Measurements from ENCODE around the gene BORCS8. TPM values are rescaled to one million over a fixed set of nuclear protein-coding genes. Genes with fewer than 3 reads are reported as not detected.

BORCS8 gene
- total and polyA plus RNA-seq, 2 of the 13 experiments (the other 11 are each of a cell fraction or from before 2014, with no cell fraction given), result 9.6 to 13.3 TPM

DNA sequence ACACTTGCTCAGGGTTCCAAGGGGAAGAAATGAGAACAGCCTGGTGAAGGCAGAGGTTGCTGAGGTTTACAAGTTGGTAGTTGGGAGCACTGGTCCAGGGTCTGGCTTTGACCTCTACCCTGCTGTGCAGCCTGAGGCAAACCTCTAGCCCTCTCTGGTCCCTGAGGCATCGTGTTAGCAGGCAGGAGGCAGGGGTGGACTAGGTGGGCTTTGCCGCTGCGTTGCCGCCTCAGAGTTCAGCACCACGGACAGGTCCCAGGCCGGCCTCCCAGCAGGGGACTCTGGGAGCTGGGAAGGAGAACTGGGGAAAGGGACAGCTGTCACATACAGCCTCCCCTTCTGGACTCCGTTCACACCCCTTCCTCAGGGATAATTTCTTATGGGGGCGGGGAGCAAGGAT lies 22.9 kb upstream of the BORCS8 start (continued):
- TF ChIP-seq, protein P1, sequence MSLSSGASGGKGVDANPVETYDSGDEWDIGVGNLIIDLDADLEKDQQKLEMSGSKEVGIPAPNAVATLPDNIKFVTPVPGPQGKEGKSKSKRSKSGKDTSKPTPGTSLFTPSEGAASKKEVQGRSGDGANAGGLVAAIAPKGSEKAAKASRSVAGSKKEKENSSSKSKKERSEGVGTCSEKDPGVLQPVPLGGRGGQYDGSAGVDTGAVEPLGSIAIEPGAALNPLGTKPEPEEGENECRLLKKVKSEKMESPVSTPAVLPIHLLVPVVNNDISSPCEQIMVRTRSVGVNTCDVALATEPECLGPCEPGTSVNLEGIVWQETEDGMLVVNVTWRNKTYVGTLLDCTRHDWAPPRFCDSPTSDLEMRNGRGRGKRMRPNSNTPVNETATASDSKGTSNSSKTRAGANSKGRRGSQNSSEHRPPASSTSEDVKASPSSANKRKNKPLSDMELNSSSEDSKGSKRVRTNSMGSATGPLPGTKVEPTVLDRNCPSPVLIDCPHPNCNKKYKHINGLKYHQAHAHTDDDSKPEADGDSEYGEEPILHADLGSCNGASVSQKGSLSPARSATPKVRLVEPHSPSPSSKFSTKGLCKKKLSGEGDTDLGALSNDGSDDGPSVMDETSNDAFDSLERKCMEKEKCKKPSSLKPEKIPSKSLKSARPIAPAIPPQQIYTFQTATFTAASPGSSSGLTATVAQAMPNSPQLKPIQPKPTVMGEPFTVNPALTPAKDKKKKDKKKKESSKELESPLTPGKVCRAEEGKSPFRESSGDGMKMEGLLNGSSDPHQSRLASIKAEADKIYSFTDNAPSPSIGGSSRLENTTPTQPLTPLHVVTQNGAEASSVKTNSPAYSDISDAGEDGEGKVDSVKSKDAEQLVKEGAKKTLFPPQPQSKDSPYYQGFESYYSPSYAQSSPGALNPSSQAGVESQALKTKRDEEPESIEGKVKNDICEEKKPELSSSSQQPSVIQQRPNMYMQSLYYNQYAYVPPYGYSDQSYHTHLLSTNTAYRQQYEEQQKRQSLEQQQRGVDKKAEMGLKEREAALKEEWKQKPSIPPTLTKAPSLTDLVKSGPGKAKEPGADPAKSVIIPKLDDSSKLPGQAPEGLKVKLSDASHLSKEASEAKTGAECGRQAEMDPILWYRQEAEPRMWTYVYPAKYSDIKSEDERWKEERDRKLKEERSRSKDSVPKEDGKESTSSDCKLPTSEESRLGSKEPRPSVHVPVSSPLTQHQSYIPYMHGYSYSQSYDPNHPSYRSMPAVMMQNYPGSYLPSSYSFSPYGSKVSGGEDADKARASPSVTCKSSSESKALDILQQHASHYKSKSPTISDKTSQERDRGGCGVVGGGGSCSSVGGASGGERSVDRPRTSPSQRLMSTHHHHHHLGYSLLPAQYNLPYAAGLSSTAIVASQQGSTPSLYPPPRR (CRISPR knock-in tag; IDR thresholded peaks at IDR 0.05; ENCODE audit: borderline replicate concordance), result no peak
- TF ChIP-seq ZNF101 (CRISPR knock-in tag; IDR thresholded peaks at IDR 0.05; ENCODE audit: borderline replicate concordance, low read depth) (no peak), ELF3 (CRISPR knock-in tag; IDR thresholded peaks at IDR 0.05) (0 out of 2 replicates have a peak, but pooled peaks have one; percentile 29), AGO2 (optimal IDR thresholded peaks at IDR 0.05; ENCODE audit: low read depth, low read length) (no peak), BATF2 (CRISPR knock-in tag; IDR thresholded peaks at IDR 0.05) (no peak), ZNF30 (CRISPR knock-in tag; IDR thresholded peaks at IDR 0.05) (no peak), ZBTB26 (CRISPR knock-in tag; IDR thresholded peaks at IDR 0.05; ENCODE audit: borderline replicate concordance) (peak; percentile 86; the same call in 1 of the 2 replicates), ZNF777 (CRISPR knock-in tag; IDR thresholded peaks at IDR 0.05) (peak; percentile 53; the same call in 1 of the 2 replicates), E2F2 (CRISPR knock-in tag; IDR thresholded peaks at IDR 0.05; ENCODE audit: borderline replicate concordance) (no peak)
- TF ChIP-seq, protein P2, sequence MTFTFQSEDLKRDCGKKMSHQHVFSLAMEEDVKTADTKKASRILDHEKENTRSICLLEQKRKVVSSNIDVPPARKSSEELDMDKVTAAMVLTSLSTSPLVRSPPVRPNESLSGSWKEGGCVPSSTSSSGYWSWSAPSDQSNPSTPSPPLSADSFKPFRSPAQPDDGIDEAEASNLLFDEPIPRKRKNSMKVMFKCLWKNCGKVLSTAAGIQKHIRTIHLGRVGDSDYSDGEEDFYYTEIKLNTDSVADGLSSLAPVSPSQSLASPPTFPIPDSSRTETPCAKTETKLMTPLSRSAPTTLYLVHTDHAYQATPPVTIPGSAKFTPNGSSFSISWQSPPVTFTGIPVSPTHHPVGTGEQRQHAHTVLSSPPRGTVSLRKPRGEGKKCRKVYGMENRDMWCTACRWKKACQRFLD (CRISPR knock-in tag; IDR thresholded peaks at IDR 0.05; ENCODE audit: borderline replicate concordance), result no peak
- TF ChIP-seq, protein P3, sequence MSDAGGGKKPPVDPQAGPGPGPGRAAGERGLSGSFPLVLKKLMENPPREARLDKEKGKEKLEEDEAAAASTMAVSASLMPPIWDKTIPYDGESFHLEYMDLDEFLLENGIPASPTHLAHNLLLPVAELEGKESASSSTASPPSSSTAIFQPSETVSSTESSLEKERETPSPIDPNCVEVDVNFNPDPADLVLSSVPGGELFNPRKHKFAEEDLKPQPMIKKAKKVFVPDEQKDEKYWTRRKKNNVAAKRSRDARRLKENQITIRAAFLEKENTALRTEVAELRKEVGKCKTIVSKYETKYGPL (CRISPR knock-in tag; IDR thresholded peaks at IDR 0.05), result peak; percentile 71; the same call in 1 of the 2 replicates
- TF ChIP-seq, protein P4, sequence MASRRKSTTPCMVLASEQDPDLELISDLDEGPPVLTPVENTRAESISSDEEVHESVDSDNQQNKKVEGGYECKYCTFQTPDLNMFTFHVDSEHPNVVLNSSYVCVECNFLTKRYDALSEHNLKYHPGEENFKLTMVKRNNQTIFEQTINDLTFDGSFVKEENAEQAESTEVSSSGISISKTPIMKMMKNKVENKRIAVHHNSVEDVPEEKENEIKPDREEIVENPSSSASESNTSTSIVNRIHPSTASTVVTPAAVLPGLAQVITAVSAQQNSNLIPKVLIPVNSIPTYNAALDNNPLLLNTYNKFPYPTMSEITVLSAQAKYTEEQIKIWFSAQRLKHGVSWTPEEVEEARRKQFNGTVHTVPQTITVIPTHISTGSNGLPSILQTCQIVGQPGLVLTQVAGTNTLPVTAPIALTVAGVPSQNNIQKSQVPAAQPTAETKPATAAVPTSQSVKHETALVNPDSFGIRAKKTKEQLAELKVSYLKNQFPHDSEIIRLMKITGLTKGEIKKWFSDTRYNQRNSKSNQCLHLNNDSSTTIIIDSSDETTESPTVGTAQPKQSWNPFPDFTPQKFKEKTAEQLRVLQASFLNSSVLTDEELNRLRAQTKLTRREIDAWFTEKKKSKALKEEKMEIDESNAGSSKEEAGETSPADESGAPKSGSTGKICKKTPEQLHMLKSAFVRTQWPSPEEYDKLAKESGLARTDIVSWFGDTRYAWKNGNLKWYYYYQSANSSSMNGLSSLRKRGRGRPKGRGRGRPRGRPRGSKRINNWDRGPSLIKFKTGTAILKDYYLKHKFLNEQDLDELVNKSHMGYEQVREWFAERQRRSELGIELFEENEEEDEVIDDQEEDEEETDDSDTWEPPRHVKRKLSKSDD (CRISPR knock-in tag; IDR thresholded peaks at IDR 0.05; ENCODE audit: low read depth), result no peak
- TF ChIP-seq, protein P5, sequence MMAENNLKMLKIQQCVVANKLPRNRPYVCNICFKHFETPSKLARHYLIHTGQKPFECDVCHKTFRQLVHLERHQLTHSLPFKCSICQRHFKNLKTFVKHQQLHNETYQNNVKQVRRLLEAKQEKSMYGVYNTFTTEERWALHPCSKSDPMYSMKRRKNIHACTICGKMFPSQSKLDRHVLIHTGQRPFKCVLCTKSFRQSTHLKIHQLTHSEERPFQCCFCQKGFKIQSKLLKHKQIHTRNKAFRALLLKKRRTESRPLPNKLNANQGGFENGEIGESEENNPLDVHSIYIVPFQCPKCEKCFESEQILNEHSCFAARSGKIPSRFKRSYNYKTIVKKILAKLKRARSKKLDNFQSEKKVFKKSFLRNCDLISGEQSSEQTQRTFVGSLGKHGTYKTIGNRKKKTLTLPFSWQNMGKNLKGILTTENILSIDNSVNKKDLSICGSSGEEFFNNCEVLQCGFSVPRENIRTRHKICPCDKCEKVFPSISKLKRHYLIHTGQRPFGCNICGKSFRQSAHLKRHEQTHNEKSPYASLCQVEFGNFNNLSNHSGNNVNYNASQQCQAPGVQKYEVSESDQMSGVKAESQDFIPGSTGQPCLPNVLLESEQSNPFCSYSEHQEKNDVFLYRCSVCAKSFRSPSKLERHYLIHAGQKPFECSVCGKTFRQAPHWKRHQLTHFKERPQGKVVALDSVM (CRISPR knock-in tag; IDR thresholded peaks at IDR 0.05), result 0 out of 2 replicates have a peak, but pooled peaks have one; percentile 18
